Right lobe of liver (tissue), 6 donors: ENCODE measurements around the gene ART4. TPM values are rescaled to one million over a fixed set of nuclear protein-coding genes. Genes with fewer than 3 reads are reported as not detected.

Source experiments
- ATAC-seq, 4 donors: fragments of 200-7000 bp; cut with Tn5 transposase; one replicate each; pipeline ENCODE4 v1.9.1; 2020; ENCODE audit warnings: mild to moderate bottlenecking in 4 of 4, moderate library complexity in 4 of 4
- DNase-seq, 3 donors: peaks; one replicate each; pipeline ENCODE4 v3.0.0-alpha.2; 2020
- H3K27ac ChIP-seq, 3 donors: fragments of 200-600 bp; one replicate each; pipeline ENCODE4 v1.8.0; 2022
- H3K27me3 ChIP-seq, 2 donors: fragments of 200-600 bp; one replicate each; pipeline ENCODE4 v1.8.0; 2022
- H3K36me3 ChIP-seq, 4 donors: fragments of 200-600 bp; sonication (generic) in 1 of 4; one replicate each; pipeline versions ENCODE4 v1.5.1 to v1.8.0; 2017 to 2022; ENCODE audit warnings: control low read depth in 1 of 4
- H3K4me1 ChIP-seq, 4 donors: fragments of 200-600 bp; sonication (generic) in 1 of 4; one replicate each; pipeline versions ENCODE4 v1.5.1 to v1.8.0; 2017 to 2022; ENCODE audit warnings: control low read depth in 1 of 4
- H3K4me3 ChIP-seq, 3 donors: fragments of 200-600 bp; one replicate each; pipeline ENCODE4 v1.8.0; 2022
- H3K9me3 ChIP-seq, 4 donors: fragments of 200-600 bp; sonication (generic) in 1 of 4; one replicate each; pipeline versions ENCODE4 v1.5.1 to v1.8.0; 2017 to 2022; ENCODE audit warnings: control low read depth in 1 of 4
- CTCF ChIP-seq, 4 donors: fragments of 200-600 bp in 3 of 4; fragments of 450-650 bp in 1 of 4; IDR thresholded peaks; one replicate each; pipeline versions ENCODE4 v1.5.1 to v1.8.0; 2016 to 2022; ENCODE audit warnings: antibody characterized with exemption in 4 of 4, mild to moderate bottlenecking in 2 of 4
- POLR2A ChIP-seq: fragments of 450-650 bp; IDR thresholded peaks from one replicate; pipeline ENCODE4 v1.6.1; 2017; ENCODE audit warnings: antibody characterized with exemption, mild to moderate bottlenecking
- WGBS: methylation state at CpG from one replicate; pipeline ENCODE4 v1.1.6; 2018; ENCODE audit warnings: low coverage, low lambda C conversion rate; ENCODE audit not compliant: insufficient coverage; ENCODE audit errors: missing lambda C conversion rate; 5-methylcytosine and 5-hydroxymethylcytosine counted together
- intact Hi-C, 2 donors: fragments of 100-400 bp; cut with DNase I; formaldehyde crosslinking; loops; one replicate each; pipeline versions ENCODE4 v1.11.2 to v1.14.1; 2022
- total RNA-seq, 6 experiments: library from RNA; depleted of rRNA in 2 of 6; stranded (reverse); fragments of >200 nt in 2 of 6; fragmentation: NEBNext Ultra II Directional in 3 of 6; extraction: Animal tissue kit (Norgen Biotek cat#: 25700) in 3 of 6; gene quantifications; one replicate each; pipeline versions ENCODE4 v1.1.0 to v1.2.4, GENCODE V29; 2016 to 2023
- donor health status: DM: no; HTN: yes; CAD: no.
- donor health status: DM: no; HTN: no; CAD: no.
- donor health status: DM: no; HTN: no; CAD: no.
- donor health status: DM: no; HTN: yes; CAD: no.
- donor health status: DM: no; HTN: yes; CAD: no.

ART4 gene
- total RNA-seq, 6 experiments from 2014 or later, result 19.6 to 43.5 (median 25.1) TPM

DNA sequence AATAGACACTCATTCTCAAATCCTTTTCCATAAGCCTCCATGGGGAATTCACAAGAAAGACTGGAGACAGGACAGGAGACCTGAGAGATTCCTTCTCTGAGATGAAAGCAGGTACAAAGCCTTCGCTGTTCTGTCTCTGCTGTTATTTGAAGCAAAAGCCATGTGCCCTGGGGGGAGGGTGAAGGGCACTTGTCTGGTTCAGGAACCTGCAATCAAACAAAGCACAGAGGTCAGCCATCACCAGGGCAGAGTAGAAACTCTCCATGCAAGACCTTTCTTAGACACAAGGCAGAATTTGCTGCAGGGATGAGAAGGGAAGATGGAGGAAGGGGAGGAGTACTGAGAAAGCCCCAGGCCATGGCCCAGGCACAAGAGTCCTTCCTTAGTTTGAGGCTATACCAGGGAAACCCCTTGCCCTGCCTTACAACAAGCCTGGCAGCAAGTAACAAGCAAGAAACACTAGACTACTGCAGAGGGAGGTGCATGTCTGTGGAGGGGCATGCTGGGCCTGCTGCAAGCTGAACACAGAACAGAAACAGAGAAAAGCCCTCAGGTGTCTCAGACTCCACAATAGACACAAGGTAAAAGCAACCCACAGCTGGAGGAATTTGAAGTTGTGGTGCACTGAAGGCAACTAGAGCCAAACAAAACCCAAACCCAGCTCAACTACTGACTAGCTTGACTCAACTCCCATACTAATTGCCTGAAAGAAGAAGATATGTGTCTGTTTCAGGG lies 7.8 kb upstream of the ART4 start:
- Histone ChIP-seq H3K27ac (no peak overlapping the region), H3K9me3 (no peaks in the 10 kb centered on the region), H3K36me3 (no peaks in the 10 kb centered on the region), H3K4me1 (peaks cover 0 to 4% (median 0%) of the 10 kb centered on the region in 4 donors), H3K4me3 (no peak overlapping the region), H3K27me3 (no peaks in the 10 kb centered on the region)
- WGBS, result 75% methylated on average over 1 of the region's 1 CpG
- intact Hi-C loops, result no loop called here
- DNase-seq (no peak), ATAC-seq (no peak)
- TF ChIP-seq CTCF (IDR thresholded peaks at IDR 0.05) (no peak), POLR2A (no peak)

DNA sequence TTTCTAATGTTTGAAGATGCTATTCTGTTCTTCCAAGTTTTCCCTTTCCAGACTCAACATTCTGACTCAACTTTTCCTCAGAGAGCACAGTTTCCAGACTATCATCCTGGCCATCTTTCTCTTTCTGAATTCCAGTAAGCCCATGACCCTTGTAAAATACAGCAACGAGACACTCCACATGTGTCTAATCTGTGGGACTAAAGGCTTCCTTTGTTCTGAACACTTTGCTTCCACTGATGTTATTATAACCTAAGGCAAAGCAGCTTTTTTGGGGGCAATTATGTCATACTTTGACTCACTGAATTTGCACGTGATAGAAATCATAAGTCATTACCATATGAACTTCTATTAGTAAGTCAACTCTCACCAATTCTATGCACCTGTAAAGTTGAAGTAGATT lies 6.3 kb upstream of the ART4 start:
- TF ChIP-seq POLR2A (no peak), CTCF (IDR thresholded peaks at IDR 0.05) (no peak)
- Histone ChIP-seq H3K4me1 (peaks cover 0 to 4% (median 0%) of the 10 kb centered on the region in 4 donors), H3K27me3 (no peaks in the 10 kb centered on the region), H3K9me3 (no peaks in the 10 kb centered on the region), H3K4me3 (no peak overlapping the region), H3K27ac (no peak overlapping the region), H3K36me3 (no peaks in the 10 kb centered on the region)
- no peak for DNase-seq
- WGBS, result 65% methylated on average over 2 of the region's 2 CpGs
- intact Hi-C loops, result loop anchor here (10.0 kb wide), 1 partner anchor 145 kb away; no protein-coding TSS in a partner anchor
- no peak for ATAC-seq

DNA sequence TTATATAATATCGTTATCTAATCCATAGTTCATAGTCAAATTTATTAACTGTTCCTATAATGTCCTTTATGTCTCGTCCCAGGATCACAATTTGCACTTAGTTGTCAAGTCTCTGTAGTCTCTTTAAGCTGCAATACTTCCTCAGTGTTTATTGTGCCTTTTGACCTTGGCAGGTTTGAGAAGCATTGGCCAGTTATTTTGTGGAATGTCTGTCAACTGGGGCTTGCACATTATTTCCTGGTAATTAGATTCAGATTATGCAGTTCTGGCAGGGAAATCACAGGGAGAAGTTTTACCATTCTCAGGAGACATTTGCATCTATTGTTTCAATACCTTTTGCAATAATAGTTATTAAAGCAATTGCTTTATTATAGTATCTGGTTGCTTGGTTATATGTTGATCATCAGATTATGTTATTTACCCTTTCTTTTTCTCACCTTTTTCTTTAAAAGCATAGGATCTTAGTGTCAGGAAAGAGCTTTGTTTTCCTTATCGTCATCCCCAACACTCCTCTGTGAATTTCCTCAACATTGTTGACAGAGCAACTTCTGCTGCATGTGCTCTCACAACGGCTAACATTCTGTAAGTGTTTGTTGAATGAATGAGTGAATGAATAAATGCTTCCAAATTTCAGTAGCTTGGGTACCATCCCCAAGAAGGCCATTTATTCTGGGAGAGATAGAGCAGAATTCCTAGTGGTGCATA lies 3.7 kb upstream of the ART4 start:
- TF ChIP-seq CTCF (IDR thresholded peaks at IDR 0.05) (no peak), POLR2A (no peak)
- ATAC-seq (peak in 1 of 4 donors; percentile 11), DNase-seq (no peak)
- Histone ChIP-seq H3K4me3 (no peak overlapping the region), H3K9me3 (no peaks in the 10 kb centered on the region), H3K4me1 (peaks cover 0 to 12% (median 0%) of the 10 kb centered on the region in 4 donors), H3K27me3 (no peaks in the 10 kb centered on the region), H3K36me3 (no peaks in the 10 kb centered on the region), H3K27ac (no peak overlapping the region)
- 53% methylated on average over 4 of the region's 4 CpGs for WGBS
- intact Hi-C loops, result loop anchor here (10.0 kb wide), 1 partner anchor 148 kb away; no protein-coding TSS in a partner anchor

DNA sequence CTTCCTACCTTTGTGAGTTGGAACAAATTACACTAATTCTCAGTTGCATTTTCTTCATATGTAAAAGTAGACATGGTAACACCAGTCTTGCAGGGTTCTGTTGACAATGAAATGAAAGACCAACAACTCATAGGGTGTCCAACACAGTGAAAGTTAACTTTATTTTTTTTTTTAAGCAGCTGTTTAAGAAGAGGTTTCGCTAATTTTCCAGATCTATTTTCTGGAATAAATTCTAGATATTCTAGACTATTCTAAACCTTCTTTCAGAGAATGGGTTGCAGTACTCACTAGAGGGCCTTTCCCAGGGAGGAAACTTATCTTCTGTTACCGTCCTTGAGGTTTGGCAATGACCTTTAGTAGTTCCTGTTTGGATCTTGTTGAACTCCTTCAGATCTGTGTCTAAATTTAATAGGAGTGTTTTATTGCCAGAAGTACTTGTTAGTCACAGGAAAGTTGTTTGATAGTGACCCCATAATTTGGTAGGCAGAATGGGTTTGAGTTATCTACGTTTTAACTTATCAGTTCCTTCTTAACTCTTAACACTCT lies 2.8 kb upstream of the ART4 start:
- no peak overlapping the region for H3K27ac ChIP-seq
- TF ChIP-seq CTCF (IDR thresholded peaks at IDR 0.05), result no peak
- no peak for TF ChIP-seq POLR2A
- H3K9me3 ChIP-seq, result no peaks in the 10 kb centered on the region
- 45% methylated on average over 3 of the region's 3 CpGs for WGBS
- no peaks in the 10 kb centered on the region for H3K27me3 ChIP-seq
- no peak overlapping the region for H3K4me3 ChIP-seq
- no peak for DNase-seq
- H3K4me1 ChIP-seq, result peaks cover 0 to 14% (median 0%) of the 10 kb centered on the region in 4 donors
- ATAC-seq, result no peak
- no peaks in the 10 kb centered on the region for H3K36me3 ChIP-seq
- intact Hi-C loops, result loop anchor here (10.0 kb wide), 1 partner anchor 149 kb away; no protein-coding TSS in a partner anchor
